Measurements from ENCODE around the gene GARNL3.
A peak's percentile ranks its signal among the peaks of the same experiment; 100 is the strongest.

Gene GARNL3

GRCh38 chr9:127241354-127241753, 23.2 kb upstream of the GARNL3 start:
- no peak for DNase-seq

- DNase-seq: peak; percentile 94
These were observed 19.7 kb upstream of the GARNL3 start for GRCh38 chr9:127244609-127245601.

- DNase-seq: no peak
These were observed 18.9 kb upstream of the GARNL3 start for GRCh38 chr9:127245637-127246164.

GRCh38 chr9:127248241-127248640, 16.3 kb upstream of the GARNL3 start:
- no peak for DNase-seq

- DNase-seq: no peak
These were observed 14.7 kb upstream of the GARNL3 start for GRCh38 chr9:127249877-127250276.

- DNase-seq: no peak
These were observed 13.6 kb upstream of the GARNL3 start for GRCh38 chr9:127250896-127251391.

GRCh38 chr9:127252410-127253318, 11.9 kb upstream of the GARNL3 start:
- DNase-seq: no peak

GRCh38 chr9:127253446-127253845, 11.1 kb upstream of the GARNL3 start:
- no peak for DNase-seq

- DNase-seq: no peak
These were observed 8.9 kb upstream of the GARNL3 start for GRCh38 chr9:127255692-127256091.

GRCh38 chr9:127256324-127256723, 8.2 kb upstream of the GARNL3 start:
- no peak for DNase-seq

- DNase-seq: no peak
These were observed 5.7 kb upstream of the GARNL3 start for GRCh38 chr9:127258606-127259471.

- DNase-seq: no peak
These were observed 2.0 kb upstream of the GARNL3 start for GRCh38 chr9:127262602-127263001.

- DNase-seq: no peak
These were observed 1.3 kb upstream of the GARNL3 start for GRCh38 chr9:127263237-127263636.

GRCh38 chr9:127263664-127264063, 910 bp upstream of the GARNL3 start:
- DNase-seq: no peak

GRCh38 chr9:127267793-127268525, 3.4 kb downstream of the GARNL3 start:
- no peak for DNase-seq

- no peak for DNase-seq
These were observed 4.9 kb downstream of the GARNL3 start for GRCh38 chr9:127269449-127269848.

- DNase-seq: no peak
These were observed 8.8 kb downstream of the GARNL3 start for GRCh38 chr9:127273326-127273725.

- no peak for DNase-seq
These were observed 12.5 kb downstream of the GARNL3 start for GRCh38 chr9:127277099-127277498.

- no peak for DNase-seq
These were observed 13.2 kb downstream of the GARNL3 start for GRCh38 chr9:127277770-127278169.

- no peak for DNase-seq
These were observed 13.8 kb downstream of the GARNL3 start for GRCh38 chr9:127278372-127278771.

- no peak for DNase-seq
These were observed 15.2 kb downstream of the GARNL3 start for GRCh38 chr9:127279717-127280285.

All from Kasumi-1 (cell line).